Measurements from ENCODE around the gene NAB2.
A peak's percentile ranks its signal among the peaks of the same experiment; 100 is the strongest.
"Not testable (repeated sequence)": the region's sequence is repeated elsewhere in the genome, so short reads cannot be mapped to it uniquely, and the experiment has no call there.

Gene NAB2

DNA sequence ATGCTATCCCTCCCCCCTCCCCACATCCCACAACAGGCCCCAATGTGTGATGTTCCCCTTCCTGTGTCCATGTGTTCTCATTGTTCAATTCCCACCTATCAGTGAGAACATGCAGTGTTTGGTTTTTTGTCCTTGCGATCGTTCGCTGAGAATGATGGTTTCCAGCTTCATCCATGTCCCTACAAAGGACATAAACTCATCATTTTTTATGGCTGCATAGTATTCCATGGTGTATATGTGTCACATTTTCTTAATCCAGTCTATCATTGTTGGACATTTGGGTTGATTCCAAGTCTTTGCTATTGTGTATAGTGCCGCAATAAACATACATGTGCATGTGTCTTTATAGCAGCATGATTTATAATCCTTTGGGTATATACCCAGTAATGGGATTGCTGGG lies 35.8 kb upstream of the NAB2 start:
- H3K9me3 ChIP-seq (ENCODE audit: control insufficient read depth, insufficient read depth, low read depth, low read length); H3K27ac ChIP-seq (ENCODE audit: extremely low read depth, low read depth, low read length); H3K4me3 ChIP-seq (ENCODE audit: low read depth, low read length); H3K4me1 ChIP-seq (ENCODE audit: control insufficient read depth, insufficient read depth, low read length): not testable (repeated sequence)
- ChIA-PET CTCF (interaction anchor here (0.9 to 1.2 kb wide), 2 partner anchors 10 to 133 kb away, joined by 3 to 7 read pairs; no protein-coding TSS in a partner anchor), POLR2A (interaction anchor here (2.0 kb wide), 1 partner anchor 59 kb away, joined by 8 read pairs; no protein-coding TSS in a partner anchor)
- H3K36me3 ChIP-seq (ENCODE audit: control insufficient read depth in 2 of 2, insufficient read depth in 1 of 2, low read length in 2 of 2): peaks cover 11 to 25% of the 10 kb centered on the region in 2 experiments
- TF ChIP-seq ZNF146 (tag by site-specific recombination; IDR thresholded peaks at IDR 0.05): peak; percentile 100
- TF ChIP-seq, protein P1, sequence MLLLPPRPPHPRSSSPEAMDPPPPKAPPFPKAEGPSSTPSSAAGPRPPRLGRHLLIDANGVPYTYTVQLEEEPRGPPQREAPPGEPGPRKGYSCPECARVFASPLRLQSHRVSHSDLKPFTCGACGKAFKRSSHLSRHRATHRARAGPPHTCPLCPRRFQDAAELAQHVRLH (tag by site-specific recombination; IDR thresholded peaks at IDR 0.05): 0 out of 2 replicates have a peak, but pooled peaks have one; percentile 56

DNA sequence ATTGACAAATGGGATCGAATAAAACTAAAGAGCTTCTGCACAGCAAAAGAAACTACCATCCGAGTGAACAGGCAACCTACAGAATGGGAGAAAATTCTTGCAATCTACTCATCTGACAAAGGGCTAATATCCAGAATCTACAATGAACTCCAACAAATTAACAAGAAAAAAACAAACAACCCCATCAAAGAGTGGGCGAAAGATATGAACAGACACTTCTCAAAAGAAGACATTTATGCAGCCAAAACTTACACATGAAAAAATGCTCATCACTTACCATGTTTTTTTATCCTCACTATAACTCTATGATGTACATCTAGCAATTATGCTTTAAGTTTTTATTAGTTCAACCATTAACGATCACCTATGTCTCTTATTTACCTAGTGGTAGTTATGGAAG lies 35.0 kb upstream of the NAB2 start:
- H3K4me1 ChIP-seq (ENCODE audit: control insufficient read depth, insufficient read depth, low read length); H3K27ac ChIP-seq (ENCODE audit: extremely low read depth, low read depth, low read length); POLR2A ChIA-PET; H3K9me3 ChIP-seq (ENCODE audit: control insufficient read depth, insufficient read depth, low read depth, low read length); CTCF ChIA-PET; H3K4me3 ChIP-seq (ENCODE audit: low read depth, low read length): not testable (repeated sequence)
- peaks cover 16 to 33% of the 10 kb centered on the region in 2 experiments for H3K36me3 ChIP-seq (ENCODE audit: control insufficient read depth in 2 of 2, insufficient read depth in 1 of 2, low read length in 2 of 2)

DNA sequence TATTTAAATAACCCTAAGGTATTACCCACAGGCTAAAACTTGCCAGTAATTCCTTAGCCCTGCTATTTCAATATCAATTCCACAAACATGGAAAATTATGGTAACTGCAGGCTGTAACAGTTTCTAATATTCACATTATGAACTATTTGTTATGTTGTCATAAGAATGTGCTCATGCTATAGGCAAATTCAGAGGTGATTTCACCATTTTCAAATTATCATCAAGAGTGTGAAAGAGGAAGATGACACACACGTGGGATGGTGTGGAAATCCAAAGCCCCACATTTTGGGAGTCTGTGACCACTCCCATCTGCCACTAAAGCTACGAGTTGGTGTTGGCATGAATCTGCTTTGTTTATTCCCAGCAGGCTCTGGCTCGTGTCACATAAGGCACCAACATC lies 33.1 kb upstream of the NAB2 start:
- Histone ChIP-seq H3K9me3 (ENCODE audit: control insufficient read depth, insufficient read depth, low read depth, low read length) (no peaks in the 10 kb centered on the region), H3K27ac (ENCODE audit: extremely low read depth, low read depth, low read length) (no peak overlapping the region), H3K36me3 (ENCODE audit: control insufficient read depth in 2 of 2, insufficient read depth in 1 of 2, low read length in 2 of 2) (peaks cover 30 to 52% of the 10 kb centered on the region in 2 experiments), H3K4me3 (ENCODE audit: low read depth, low read length) (no peak overlapping the region), H3K4me1 (ENCODE audit: control insufficient read depth, insufficient read depth, low read length) (no peaks in the 10 kb centered on the region)
- ChIA-PET POLR2A (no interaction called here), CTCF (interaction anchor here (1.5 to 7.9 kb wide), 2 partner anchors 10 to 49 kb away, joined by 3 to 74 read pairs; partner anchors contain the start of gene ZBTB39)
- TF ChIP-seq, protein P2, sequence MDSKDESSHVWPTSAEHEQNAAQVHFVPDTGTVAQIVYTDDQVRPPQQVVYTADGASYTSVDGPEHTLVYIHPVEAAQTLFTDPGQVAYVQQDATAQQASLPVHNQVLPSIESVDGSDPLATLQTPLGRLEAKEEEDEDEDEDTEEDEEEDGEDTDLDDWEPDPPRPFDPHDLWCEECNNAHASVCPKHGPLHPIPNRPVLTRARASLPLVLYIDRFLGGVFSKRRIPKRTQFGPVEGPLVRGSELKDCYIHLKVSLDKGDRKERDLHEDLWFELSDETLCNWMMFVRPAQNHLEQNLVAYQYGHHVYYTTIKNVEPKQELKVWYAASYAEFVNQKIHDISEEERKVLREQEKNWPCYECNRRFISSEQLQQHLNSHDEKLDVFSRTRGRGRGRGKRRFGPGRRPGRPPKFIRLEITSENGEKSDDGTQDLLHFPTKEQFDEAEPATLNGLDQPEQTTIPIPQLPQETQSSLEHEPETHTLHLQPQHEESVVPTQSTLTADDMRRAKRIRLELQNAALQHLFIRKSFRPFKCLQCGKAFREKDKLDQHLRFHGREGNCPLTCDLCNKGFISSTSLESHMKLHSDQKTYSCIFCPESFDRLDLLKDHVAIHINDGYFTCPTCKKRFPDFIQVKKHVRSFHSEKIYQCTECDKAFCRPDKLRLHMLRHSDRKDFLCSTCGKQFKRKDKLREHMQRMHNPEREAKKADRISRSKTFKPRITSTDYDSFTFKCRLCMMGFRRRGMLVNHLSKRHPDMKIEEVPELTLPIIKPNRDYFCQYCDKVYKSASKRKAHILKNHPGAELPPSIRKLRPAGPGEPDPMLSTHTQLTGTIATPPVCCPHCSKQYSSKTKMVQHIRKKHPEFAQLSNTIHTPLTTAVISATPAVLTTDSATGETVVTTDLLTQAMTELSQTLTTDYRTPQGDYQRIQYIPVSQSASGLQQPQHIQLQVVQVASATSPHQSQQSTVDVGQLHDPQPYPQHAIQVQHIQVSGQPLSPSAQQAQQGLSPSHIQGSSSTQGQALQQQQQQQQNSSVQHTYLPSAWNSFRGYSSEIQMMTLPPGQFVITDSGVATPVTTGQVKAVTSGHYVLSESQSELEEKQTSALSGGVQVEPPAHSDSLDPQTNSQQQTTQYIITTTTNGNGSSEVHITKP (tag by site-specific recombination; IDR thresholded peaks at IDR 0.05): no peak
- TF ChIP-seq KLF8 (tag by site-specific recombination; IDR thresholded peaks at IDR 0.05) (no peak), WT1 (tag by site-specific recombination; IDR thresholded peaks at IDR 0.05) (no peak), ZNF311 (tag by site-specific recombination; IDR thresholded peaks at IDR 0.05; ENCODE audit: borderline replicate concordance) (no peak), ZEB2 (tag by site-specific recombination; IDR thresholded peaks at IDR 0.05) (no peak), ZNF792 (tag by site-specific recombination; IDR thresholded peaks at IDR 0.05) (no peak), ZNF292 (tag by site-specific recombination; IDR thresholded peaks at IDR 0.05; ENCODE audit: borderline replicate concordance, low read depth) (no peak), KLF9 (tag by site-specific recombination; IDR thresholded peaks at IDR 0.05; ENCODE audit: low read depth) (no peak), ZNF530 (tag by site-specific recombination; IDR thresholded peaks at IDR 0.05; ENCODE audit: low read depth) (no peak), ZNF157 (tag by site-specific recombination; IDR thresholded peaks at IDR 0.05) (no peak), ZNF677 (tag by site-specific recombination; IDR thresholded peaks at IDR 0.05) (no peak), SETDB1 (IDR thresholded peaks at IDR 0.05; ENCODE audit: insufficient read length, low read length) (no peak), ZNF221 (tag by site-specific recombination; IDR thresholded peaks at IDR 0.05; ENCODE audit: borderline replicate concordance) (no peak), SCRT2 (tag by site-specific recombination; IDR thresholded peaks at IDR 0.05) (no peak)
- TF ChIP-seq, protein P3, sequence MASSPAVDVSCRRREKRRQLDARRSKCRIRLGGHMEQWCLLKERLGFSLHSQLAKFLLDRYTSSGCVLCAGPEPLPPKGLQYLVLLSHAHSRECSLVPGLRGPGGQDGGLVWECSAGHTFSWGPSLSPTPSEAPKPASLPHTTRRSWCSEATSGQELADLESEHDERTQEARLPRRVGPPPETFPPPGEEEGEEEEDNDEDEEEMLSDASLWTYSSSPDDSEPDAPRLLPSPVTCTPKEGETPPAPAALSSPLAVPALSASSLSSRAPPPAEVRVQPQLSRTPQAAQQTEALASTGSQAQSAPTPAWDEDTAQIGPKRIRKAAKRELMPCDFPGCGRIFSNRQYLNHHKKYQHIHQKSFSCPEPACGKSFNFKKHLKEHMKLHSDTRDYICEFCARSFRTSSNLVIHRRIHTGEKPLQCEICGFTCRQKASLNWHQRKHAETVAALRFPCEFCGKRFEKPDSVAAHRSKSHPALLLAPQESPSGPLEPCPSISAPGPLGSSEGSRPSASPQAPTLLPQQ (tag by site-specific recombination; IDR thresholded peaks at IDR 0.05): no peak
- TF ChIP-seq, protein P4, sequence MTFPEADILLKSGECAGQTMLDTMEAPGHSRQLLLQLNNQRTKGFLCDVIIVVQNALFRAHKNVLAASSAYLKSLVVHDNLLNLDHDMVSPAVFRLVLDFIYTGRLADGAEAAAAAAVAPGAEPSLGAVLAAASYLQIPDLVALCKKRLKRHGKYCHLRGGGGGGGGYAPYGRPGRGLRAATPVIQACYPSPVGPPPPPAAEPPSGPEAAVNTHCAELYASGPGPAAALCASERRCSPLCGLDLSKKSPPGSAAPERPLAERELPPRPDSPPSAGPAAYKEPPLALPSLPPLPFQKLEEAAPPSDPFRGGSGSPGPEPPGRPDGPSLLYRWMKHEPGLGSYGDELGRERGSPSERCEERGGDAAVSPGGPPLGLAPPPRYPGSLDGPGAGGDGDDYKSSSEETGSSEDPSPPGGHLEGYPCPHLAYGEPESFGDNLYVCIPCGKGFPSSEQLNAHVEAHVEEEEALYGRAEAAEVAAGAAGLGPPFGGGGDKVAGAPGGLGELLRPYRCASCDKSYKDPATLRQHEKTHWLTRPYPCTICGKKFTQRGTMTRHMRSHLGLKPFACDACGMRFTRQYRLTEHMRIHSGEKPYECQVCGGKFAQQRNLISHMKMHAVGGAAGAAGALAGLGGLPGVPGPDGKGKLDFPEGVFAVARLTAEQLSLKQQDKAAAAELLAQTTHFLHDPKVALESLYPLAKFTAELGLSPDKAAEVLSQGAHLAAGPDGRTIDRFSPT (tag by site-specific recombination; IDR thresholded peaks at IDR 0.05): no peak
- TF ChIP-seq, protein P5, sequence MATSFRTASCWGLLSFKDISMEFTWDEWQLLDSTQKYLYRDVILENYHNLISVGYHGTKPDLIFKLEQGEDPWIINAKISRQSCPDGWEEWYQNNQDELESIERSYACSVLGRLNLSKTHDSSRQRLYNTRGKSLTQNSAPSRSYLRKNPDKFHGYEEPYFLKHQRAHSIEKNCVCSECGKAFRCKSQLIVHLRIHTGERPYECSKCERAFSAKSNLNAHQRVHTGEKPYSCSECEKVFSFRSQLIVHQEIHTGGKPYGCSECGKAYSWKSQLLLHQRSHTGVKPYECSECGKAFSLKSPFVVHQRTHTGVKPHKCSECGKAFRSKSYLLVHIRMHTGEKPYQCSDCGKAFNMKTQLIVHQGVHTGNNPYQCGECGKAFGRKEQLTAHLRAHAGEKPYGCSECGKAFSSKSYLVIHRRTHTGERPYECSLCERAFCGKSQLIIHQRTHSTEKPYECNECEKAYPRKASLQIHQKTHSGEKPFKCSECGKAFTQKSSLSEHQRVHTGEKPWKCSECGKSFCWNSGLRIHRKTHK (tag by site-specific recombination; IDR thresholded peaks at IDR 0.05): no peak
